Astrocyte (in vitro differentiated cells and primary cell): ENCODE measurements around the gene C3orf33. TPM values are rescaled to one million over a fixed set of nuclear protein-coding genes. Genes with fewer than 3 reads are reported as not detected.
A peak's percentile ranks its signal among the peaks of the same experiment; 100 is the strongest.

Experiments used
- DNase-seq: peaks from one replicate; pipeline ENCODE4 v3.0.0-alpha.2; 2010; ENCODE audit warnings: low read depth
- FAIRE-seq: peaks from 2 replicates; lab custom pipeline; 2011; peaks lifted over from hg19 to GRCh38; lab: Jason Lieb, UNC
- H2AFZ ChIP-seq: 2 replicates; pipeline ENCODE4 v1.6.0; 2012; ENCODE audit warnings: low read depth, low read length, inconsistent platforms
- H3K27ac ChIP-seq: 2 replicates; pipeline ENCODE4 v1.5.1; 2011; ENCODE audit warnings: low read depth, low read length, inconsistent platforms
- H3K27me3 ChIP-seq: 2 replicates; pipeline ENCODE4 v1.6.0; 2011; ENCODE audit warnings: low read length, inconsistent platforms; ENCODE audit not compliant: insufficient read depth
- H3K36me3 ChIP-seq: 2 replicates; pipeline ENCODE4 v1.5.1; 2011; ENCODE audit warnings: low read length, inconsistent platforms; ENCODE audit not compliant: insufficient read depth
- H3K4me1 ChIP-seq: 2 replicates; pipeline ENCODE4 v1.5.1; 2011; ENCODE audit warnings: low read length, inconsistent platforms; ENCODE audit not compliant: insufficient read depth
- H3K4me2 ChIP-seq: 2 replicates; pipeline ENCODE4 v1.6.0; 2012; ENCODE audit warnings: low read length, inconsistent platforms
- H3K4me3 ChIP-seq: 2 replicates; pipeline ENCODE4 v1.5.1; 2011; ENCODE audit warnings: low read depth, mild to moderate bottlenecking, low read length, inconsistent platforms; ENCODE audit not compliant: insufficient read depth
- H3K79me2 ChIP-seq: 2 replicates; pipeline ENCODE4 v1.6.0; 2012; ENCODE audit warnings: mild to moderate bottlenecking, low read length, inconsistent platforms; ENCODE audit not compliant: insufficient read depth
- H3K9ac ChIP-seq: 2 replicates; pipeline ENCODE4 v1.6.0; 2012; ENCODE audit warnings: mild to moderate bottlenecking, low read length, inconsistent platforms
- H3K9me3 ChIP-seq: 2 replicates; pipeline ENCODE4 v1.5.1; 2012; ENCODE audit warnings: low read depth, mild to moderate bottlenecking, low read length, inconsistent platforms; ENCODE audit not compliant: insufficient read depth
- H4K20me1 ChIP-seq: 2 replicates; pipeline ENCODE4 v1.6.0; 2012; ENCODE audit warnings: low read length, inconsistent platforms; ENCODE audit not compliant: insufficient read depth
- H3K27ac Mint-ChIP-seq: one replicate; pipeline ENCODE4 v1.8.0; 2021; ENCODE audit warnings: mild to moderate bottlenecking, mixed read lengths; ENCODE audit not compliant: unreplicated experiment
- H3K27me3 Mint-ChIP-seq: one replicate; pipeline ENCODE4 v1.8.0; 2021; ENCODE audit warnings: low read depth, mixed read lengths; ENCODE audit not compliant: unreplicated experiment
- H3K36me3 Mint-ChIP-seq: one replicate; pipeline ENCODE4 v1.8.0; 2021; ENCODE audit warnings: low read depth, mixed read lengths; ENCODE audit not compliant: unreplicated experiment
- H3K4me1 Mint-ChIP-seq: one replicate; pipeline ENCODE4 v1.8.0; 2021; ENCODE audit warnings: low read depth, mixed read lengths; ENCODE audit not compliant: unreplicated experiment
- H3K4me3 Mint-ChIP-seq: one replicate; pipeline ENCODE4 v1.8.0; 2021; ENCODE audit warnings: mild to moderate bottlenecking, moderate library complexity, mixed read lengths; ENCODE audit not compliant: unreplicated experiment
- H3K9me3 Mint-ChIP-seq: one replicate; pipeline ENCODE4 v1.8.0; 2021; ENCODE audit warnings: mild to moderate bottlenecking, mixed read lengths; ENCODE audit not compliant: unreplicated experiment
- EZH2 ChIP-seq: IDR thresholded peaks from 2 replicates; pipeline ENCODE4 v1.6.1; 2012; ENCODE audit warnings: mild to moderate bottlenecking, low read length, inconsistent platforms; ENCODE audit not compliant: insufficient read depth
- total RNA-seq: library from RNA; stranded (reverse); gene quantifications from 2 replicates; pipeline ENCODE4 v1.2.1, GENCODE V29; 2021
- TF ChIP-seq, protein P1 (sequence below): IDR thresholded peaks from 2 replicates; pipeline ENCODE4 v1.5.1; 2011; ENCODE audit warnings: low read depth, mild to moderate bottlenecking, inconsistent platforms, low read length, moderate library complexity; ENCODE audit not compliant: insufficient read depth

The C3orf33 gene
- total RNA-seq, 1 donor from 2014 or later: 2.4 TPM

DNA sequence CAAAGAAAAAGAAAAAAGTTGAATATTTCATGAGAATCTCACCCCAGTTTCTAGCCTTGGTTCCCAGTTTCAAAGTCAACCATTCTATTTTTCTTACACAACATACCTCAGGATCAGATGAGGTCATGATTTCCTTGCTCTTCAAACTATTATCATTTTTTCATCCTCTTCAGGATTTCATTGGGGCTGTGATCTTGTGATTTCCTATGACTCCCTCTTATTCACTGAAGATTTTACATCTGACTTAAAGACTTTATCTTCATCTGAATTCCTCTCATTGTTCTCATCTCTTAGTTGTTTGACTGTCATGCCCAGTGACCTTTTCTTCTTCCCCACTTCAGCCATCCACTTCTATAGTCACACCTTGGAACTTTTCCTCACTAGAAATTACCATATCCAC is 3.1 kb upstream of the C3orf33 start:
- no peaks in the 10 kb centered on the region for H3K79me2 ChIP-seq
- H3K4me3 Mint-ChIP-seq: no peak overlapping the region
- TF ChIP-seq, protein P1, sequence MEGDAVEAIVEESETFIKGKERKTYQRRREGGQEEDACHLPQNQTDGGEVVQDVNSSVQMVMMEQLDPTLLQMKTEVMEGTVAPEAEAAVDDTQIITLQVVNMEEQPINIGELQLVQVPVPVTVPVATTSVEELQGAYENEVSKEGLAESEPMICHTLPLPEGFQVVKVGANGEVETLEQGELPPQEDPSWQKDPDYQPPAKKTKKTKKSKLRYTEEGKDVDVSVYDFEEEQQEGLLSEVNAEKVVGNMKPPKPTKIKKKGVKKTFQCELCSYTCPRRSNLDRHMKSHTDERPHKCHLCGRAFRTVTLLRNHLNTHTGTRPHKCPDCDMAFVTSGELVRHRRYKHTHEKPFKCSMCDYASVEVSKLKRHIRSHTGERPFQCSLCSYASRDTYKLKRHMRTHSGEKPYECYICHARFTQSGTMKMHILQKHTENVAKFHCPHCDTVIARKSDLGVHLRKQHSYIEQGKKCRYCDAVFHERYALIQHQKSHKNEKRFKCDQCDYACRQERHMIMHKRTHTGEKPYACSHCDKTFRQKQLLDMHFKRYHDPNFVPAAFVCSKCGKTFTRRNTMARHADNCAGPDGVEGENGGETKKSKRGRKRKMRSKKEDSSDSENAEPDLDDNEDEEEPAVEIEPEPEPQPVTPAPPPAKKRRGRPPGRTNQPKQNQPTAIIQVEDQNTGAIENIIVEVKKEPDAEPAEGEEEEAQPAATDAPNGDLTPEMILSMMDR: no peak
- no peak for TF ChIP-seq EZH2

GRCh38 chr3:155807823-155808222 is 1.7 kb upstream of the C3orf33 start:
- no peak overlapping the region for H3K27ac ChIP-seq
- no peaks in the 10 kb centered on the region for H4K20me1 ChIP-seq
- H3K4me2 ChIP-seq: no peak overlapping the region
- DNase-seq (peak; percentile 3), FAIRE-seq (no peak)
- H3K9ac ChIP-seq: no peak overlapping the region
- Mint-ChIP-seq H3K36me3 (no peaks in the 10 kb centered on the region), H3K9me3 (no peaks in the 10 kb centered on the region), H3K4me1 (no peaks in the 10 kb centered on the region), H3K27me3 (no peaks in the 10 kb centered on the region), H3K4me3 (no peak overlapping the region), H3K27ac (no peak overlapping the region)
- peaks cover 3% of the 10 kb centered on the region for H3K4me1 ChIP-seq
- H3K36me3 ChIP-seq: no peaks in the 10 kb centered on the region
- no peak overlapping the region for H2AFZ ChIP-seq
- no peaks in the 10 kb centered on the region for H3K9me3 ChIP-seq
- TF ChIP-seq EZH2: no peak
- TF ChIP-seq, protein P1: no peak
- no peak overlapping the region for H3K4me3 ChIP-seq
- H3K79me2 ChIP-seq: no peaks in the 10 kb centered on the region
- no peaks in the 10 kb centered on the region for H3K27me3 ChIP-seq

More for the DNA sequence above, 3.1 kb upstream of the C3orf33 start:
- H3K27ac ChIP-seq: no peak overlapping the region
- H3K36me3 ChIP-seq: no peaks in the 10 kb centered on the region
- no peaks in the 10 kb centered on the region for H3K9me3 ChIP-seq
- no peak overlapping the region for H3K9ac ChIP-seq
- H3K27me3 ChIP-seq: no peaks in the 10 kb centered on the region
- Mint-ChIP-seq H3K4me1 (no peaks in the 10 kb centered on the region), H3K36me3 (no peaks in the 10 kb centered on the region), H3K9me3 (no peaks in the 10 kb centered on the region), H3K27ac (no peak overlapping the region), H3K27me3 (no peaks in the 10 kb centered on the region)
- H2AFZ ChIP-seq: no peak overlapping the region
- FAIRE-seq (no peak), DNase-seq (peak; percentile 4)
- H3K4me2 ChIP-seq: no peak overlapping the region
- H4K20me1 ChIP-seq: no peaks in the 10 kb centered on the region
- H3K4me1 ChIP-seq: peaks cover 3% of the 10 kb centered on the region
- H3K4me3 ChIP-seq: no peak overlapping the region

DNA sequence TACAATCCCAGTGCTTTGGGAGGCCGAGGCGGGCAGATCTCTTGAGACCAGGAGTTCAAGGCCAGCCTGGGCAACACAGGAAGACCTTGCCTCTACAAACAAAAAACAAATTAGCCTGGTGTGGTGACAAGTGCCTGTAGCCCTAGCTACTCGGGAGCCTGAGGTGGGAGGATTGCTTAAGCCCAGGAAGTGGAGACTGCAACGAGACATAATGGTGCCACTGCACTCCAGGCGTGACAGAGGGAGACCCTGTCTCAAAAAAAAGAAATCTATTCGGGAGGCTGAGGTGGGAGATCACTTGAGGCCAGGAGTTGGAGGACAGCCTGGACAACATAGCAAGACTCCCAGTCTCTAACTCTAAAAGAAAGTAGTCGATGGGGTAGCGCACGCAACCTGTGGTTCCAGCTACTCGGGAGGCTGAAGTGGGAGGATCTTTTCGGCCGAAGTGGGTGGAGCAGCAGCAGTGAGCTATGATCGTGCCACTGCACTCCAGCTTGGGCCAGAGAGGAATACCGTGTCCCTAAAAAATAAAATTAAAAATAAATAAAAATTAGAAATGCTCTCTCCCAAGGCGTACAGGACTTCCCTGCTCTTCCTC is 775 bp downstream of the C3orf33 start:
- H3K4me1 Mint-ChIP-seq: no peaks in the 10 kb centered on the region
- no peak for TF ChIP-seq EZH2
- TF ChIP-seq, protein P1: no peak
- H3K79me2 ChIP-seq: no peaks in the 10 kb centered on the region
- H3K4me2 ChIP-seq: peak overlapping the region; percentile 85
- H3K9me3 Mint-ChIP-seq: no peaks in the 10 kb centered on the region
- peak overlapping the region; percentile 75 for H3K4me3 ChIP-seq
- peaks cover 3% of the 10 kb centered on the region for H3K4me1 ChIP-seq
- FAIRE-seq (no peak), DNase-seq (no peak)
- H3K27ac ChIP-seq: peak overlapping the region; percentile 60
- H4K20me1 ChIP-seq: no peaks in the 10 kb centered on the region
- H3K36me3 ChIP-seq: no peaks in the 10 kb centered on the region
- H2AFZ ChIP-seq: peak overlapping the region; percentile 97
- peak overlapping the region; percentile 91 for H3K9ac ChIP-seq
- H3K27ac Mint-ChIP-seq: no peak overlapping the region
- no peaks in the 10 kb centered on the region for H3K27me3 ChIP-seq
- H3K4me3 Mint-ChIP-seq: peak overlapping the region; percentile 87
- H3K36me3 Mint-ChIP-seq: no peaks in the 10 kb centered on the region
- H3K9me3 ChIP-seq: no peaks in the 10 kb centered on the region
- no peaks in the 10 kb centered on the region for H3K27me3 Mint-ChIP-seq
